Measurements from ENCODE around the gene EGLN3.
"Not testable (repeated sequence)": the region's sequence is repeated elsewhere in the genome, so short reads cannot be mapped to it uniquely, and the experiment has no call there.

The EGLN3 gene

DNA sequence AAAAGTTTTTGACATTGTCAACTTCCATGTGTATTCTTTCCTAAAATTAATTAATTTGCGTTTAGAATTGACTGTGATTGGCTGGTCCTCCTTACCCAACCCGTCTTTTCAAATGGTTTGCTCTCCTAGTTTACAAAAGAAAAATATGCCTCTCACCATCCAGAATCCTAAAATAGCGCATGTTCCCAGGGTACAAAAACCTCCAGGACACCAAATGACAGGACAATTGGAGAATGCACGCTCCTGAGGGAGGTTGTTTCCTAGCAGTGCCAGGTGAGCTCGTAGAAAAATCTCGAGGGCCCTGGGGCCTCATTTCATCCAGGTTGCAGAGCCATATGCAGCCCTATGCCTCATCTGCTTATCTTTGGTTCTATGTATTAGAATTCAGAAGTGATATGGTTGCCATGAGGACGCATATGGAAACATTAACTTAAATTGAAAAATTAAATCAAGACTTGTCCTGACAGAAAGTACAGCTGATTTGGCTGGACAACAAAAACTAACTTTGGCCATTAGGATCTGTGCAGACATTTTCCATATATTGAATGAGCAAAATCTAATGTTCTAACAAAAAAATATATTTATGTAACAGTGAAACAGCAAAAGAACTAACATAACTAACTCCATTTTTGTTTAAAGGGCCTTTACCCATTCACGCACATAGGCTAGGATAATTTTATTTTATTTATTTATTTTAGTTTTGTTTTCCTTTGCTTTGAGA lies 28.2 kb upstream of the EGLN3 start:
- Histone ChIP-seq H3K36me3 (ENCODE audit: insufficient read depth, low read length) (no peaks in the 10 kb centered on the region), H3K4me2 (ENCODE audit: low read length) (no peak overlapping the region), H3K27me3 (ENCODE audit: insufficient read depth, low read length) (no peaks in the 10 kb centered on the region), H3K9me3 (ENCODE audit: low read length) (no peaks in the 10 kb centered on the region), H3K4me3 (ENCODE audit: low read depth, low read length, poor library complexity, severe bottlenecking) (no peak overlapping the region), H3K79me2 (ENCODE audit: insufficient read depth, low read length) (no peaks in the 10 kb centered on the region), H3K9ac (ENCODE audit: low read length) (no peak overlapping the region), H3F3A (ENCODE audit: insufficient read depth, low read length) (no peaks in the 10 kb centered on the region), H3K27ac (ENCODE audit: low read depth, low read length, poor library complexity, severe bottlenecking) (no peak overlapping the region), H2AFZ (ENCODE audit: low read length) (no peak overlapping the region), H3K4me1 (ENCODE audit: insufficient read depth, low read length, severe bottlenecking) (no peaks in the 10 kb centered on the region), H4K20me1 (ENCODE audit: insufficient read depth, low read length) (no peaks in the 10 kb centered on the region), H3K9me2 (ENCODE audit: low read depth, low read length) (no peaks in the 10 kb centered on the region)
- TF ChIP-seq, protein P1, sequence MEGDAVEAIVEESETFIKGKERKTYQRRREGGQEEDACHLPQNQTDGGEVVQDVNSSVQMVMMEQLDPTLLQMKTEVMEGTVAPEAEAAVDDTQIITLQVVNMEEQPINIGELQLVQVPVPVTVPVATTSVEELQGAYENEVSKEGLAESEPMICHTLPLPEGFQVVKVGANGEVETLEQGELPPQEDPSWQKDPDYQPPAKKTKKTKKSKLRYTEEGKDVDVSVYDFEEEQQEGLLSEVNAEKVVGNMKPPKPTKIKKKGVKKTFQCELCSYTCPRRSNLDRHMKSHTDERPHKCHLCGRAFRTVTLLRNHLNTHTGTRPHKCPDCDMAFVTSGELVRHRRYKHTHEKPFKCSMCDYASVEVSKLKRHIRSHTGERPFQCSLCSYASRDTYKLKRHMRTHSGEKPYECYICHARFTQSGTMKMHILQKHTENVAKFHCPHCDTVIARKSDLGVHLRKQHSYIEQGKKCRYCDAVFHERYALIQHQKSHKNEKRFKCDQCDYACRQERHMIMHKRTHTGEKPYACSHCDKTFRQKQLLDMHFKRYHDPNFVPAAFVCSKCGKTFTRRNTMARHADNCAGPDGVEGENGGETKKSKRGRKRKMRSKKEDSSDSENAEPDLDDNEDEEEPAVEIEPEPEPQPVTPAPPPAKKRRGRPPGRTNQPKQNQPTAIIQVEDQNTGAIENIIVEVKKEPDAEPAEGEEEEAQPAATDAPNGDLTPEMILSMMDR (IDR thresholded peaks at IDR 0.05; ENCODE audit: low read length) = no peak
- no peak for TF ChIP-seq EZH2 (IDR thresholded peaks at IDR 0.05; ENCODE audit: borderline replicate concordance, low read length)

DNA sequence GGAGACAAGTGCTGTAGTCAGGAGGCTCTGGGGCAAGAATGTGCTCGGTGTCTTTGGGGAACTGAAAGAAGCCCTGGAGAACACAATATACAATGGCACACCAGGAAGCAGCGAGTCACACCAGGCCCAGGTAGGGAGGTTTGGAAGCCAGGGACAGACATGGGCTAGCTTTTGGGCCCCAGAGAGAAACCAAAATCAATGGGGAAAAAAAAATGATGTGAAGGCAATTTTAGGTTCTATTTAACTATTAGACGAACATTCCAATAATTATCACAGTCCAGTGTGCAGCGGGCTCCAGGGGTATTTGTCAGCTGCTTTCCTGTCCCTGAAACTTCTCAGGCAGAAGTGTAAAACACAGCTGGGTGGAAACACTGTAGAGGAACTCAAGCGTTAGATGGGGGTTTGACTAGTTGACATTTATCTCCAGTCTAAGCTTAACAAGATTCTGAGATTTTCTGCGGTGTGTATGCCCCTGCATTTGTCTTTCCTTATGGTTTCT lies 21.8 kb upstream of the EGLN3 start:
- no peak overlapping the region for H2AFZ ChIP-seq (ENCODE audit: low read length)
- H3K4me3 ChIP-seq (ENCODE audit: low read depth, low read length, poor library complexity, severe bottlenecking) = no peak overlapping the region
- H3F3A ChIP-seq (ENCODE audit: insufficient read depth, low read length) = no peaks in the 10 kb centered on the region
- TF ChIP-seq EZH2 (IDR thresholded peaks at IDR 0.05; ENCODE audit: borderline replicate concordance, low read length) = no peak
- TF ChIP-seq, protein P1 (IDR thresholded peaks at IDR 0.05; ENCODE audit: low read length) = no peak
- no peaks in the 10 kb centered on the region for H3K9me2 ChIP-seq (ENCODE audit: low read depth, low read length)
- H3K9ac ChIP-seq (ENCODE audit: low read length) = no peak overlapping the region
- H3K27ac ChIP-seq (ENCODE audit: low read depth, low read length, poor library complexity, severe bottlenecking) = no peak overlapping the region
- no peaks in the 10 kb centered on the region for H4K20me1 ChIP-seq (ENCODE audit: insufficient read depth, low read length)
- no peak overlapping the region for H3K4me2 ChIP-seq (ENCODE audit: low read length)
- no peaks in the 10 kb centered on the region for H3K9me3 ChIP-seq (ENCODE audit: low read length)
- H3K36me3 ChIP-seq (ENCODE audit: insufficient read depth, low read length) = no peaks in the 10 kb centered on the region
- H3K4me1 ChIP-seq (ENCODE audit: insufficient read depth, low read length, severe bottlenecking) = no peaks in the 10 kb centered on the region
- no peaks in the 10 kb centered on the region for H3K27me3 ChIP-seq (ENCODE audit: insufficient read depth, low read length)
- no peaks in the 10 kb centered on the region for H3K79me2 ChIP-seq (ENCODE audit: insufficient read depth, low read length)

DNA sequence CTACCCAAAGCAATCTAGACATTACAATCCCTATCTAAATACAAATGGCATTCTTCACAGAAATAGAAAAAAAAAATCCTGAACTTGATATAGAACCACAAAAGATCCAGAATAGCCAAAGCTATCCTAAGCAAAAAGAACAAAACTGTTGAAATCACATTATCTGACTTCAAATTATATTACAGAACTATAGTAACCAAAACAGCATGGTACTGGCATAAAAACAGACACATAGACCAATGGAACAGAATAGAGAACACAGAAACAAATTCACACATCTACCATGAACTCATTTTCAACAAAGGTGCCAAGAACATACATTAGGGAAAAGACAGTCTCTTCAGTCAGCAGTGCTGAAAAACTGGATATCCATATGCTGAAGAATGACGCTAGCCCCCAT lies 19.0 kb upstream of the EGLN3 start:
- not testable (repeated sequence) for H3K9ac ChIP-seq (ENCODE audit: low read length); H3K27me3 ChIP-seq (ENCODE audit: insufficient read depth, low read length); H4K20me1 ChIP-seq (ENCODE audit: insufficient read depth, low read length); H3F3A ChIP-seq (ENCODE audit: insufficient read depth, low read length); H3K79me2 ChIP-seq (ENCODE audit: insufficient read depth, low read length); H3K9me2 ChIP-seq (ENCODE audit: low read depth, low read length); H3K4me1 ChIP-seq (ENCODE audit: insufficient read depth, low read length, severe bottlenecking); H3K4me2 ChIP-seq (ENCODE audit: low read length); H3K4me3 ChIP-seq (ENCODE audit: low read depth, low read length, poor library complexity, severe bottlenecking); H3K9me3 ChIP-seq (ENCODE audit: low read length); H2AFZ ChIP-seq (ENCODE audit: low read length); H3K27ac ChIP-seq (ENCODE audit: low read depth, low read length, poor library complexity, severe bottlenecking); H3K36me3 ChIP-seq (ENCODE audit: insufficient read depth, low read length)

DNA sequence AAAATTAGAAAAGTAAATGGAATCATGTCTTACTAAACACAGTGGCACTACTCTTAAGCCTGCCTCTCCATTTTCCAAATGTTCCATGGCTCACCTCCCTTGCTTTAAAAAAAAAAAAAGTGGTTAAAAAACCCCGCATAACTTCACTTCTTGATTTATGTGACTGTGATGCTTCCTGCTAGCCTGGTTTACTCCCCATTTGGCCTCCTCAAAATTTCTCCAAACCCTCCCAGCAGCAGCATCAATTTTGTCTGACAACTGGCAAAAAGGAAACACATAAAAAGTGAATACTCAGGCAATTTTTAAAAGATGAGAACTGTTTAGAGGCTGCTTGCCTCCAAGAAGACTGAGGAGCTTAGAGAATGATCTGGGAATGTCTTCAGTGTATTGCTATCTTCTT lies 17.8 kb upstream of the EGLN3 start:
- Histone ChIP-seq H3K27ac (ENCODE audit: low read depth, low read length, poor library complexity, severe bottlenecking) (no peak overlapping the region), H3K9me3 (ENCODE audit: low read length) (no peaks in the 10 kb centered on the region), H3K9me2 (ENCODE audit: low read depth, low read length) (no peaks in the 10 kb centered on the region), H3K79me2 (ENCODE audit: insufficient read depth, low read length) (no peaks in the 10 kb centered on the region), H3K36me3 (ENCODE audit: insufficient read depth, low read length) (no peaks in the 10 kb centered on the region), H3K4me2 (ENCODE audit: low read length) (no peak overlapping the region), H2AFZ (ENCODE audit: low read length) (no peak overlapping the region), H3K27me3 (ENCODE audit: insufficient read depth, low read length) (no peaks in the 10 kb centered on the region), H3K9ac (ENCODE audit: low read length) (no peak overlapping the region), H4K20me1 (ENCODE audit: insufficient read depth, low read length) (no peaks in the 10 kb centered on the region), H3K4me1 (ENCODE audit: insufficient read depth, low read length, severe bottlenecking) (no peaks in the 10 kb centered on the region), H3F3A (ENCODE audit: insufficient read depth, low read length) (no peaks in the 10 kb centered on the region), H3K4me3 (ENCODE audit: low read depth, low read length, poor library complexity, severe bottlenecking) (no peak overlapping the region)
- TF ChIP-seq EZH2 (IDR thresholded peaks at IDR 0.05; ENCODE audit: borderline replicate concordance, low read length) = no peak
- TF ChIP-seq, protein P1 (IDR thresholded peaks at IDR 0.05; ENCODE audit: low read length) = no peak

Measured in OCI-LY1 (cell line).